ENCODE data around the gene MESD. TPM values are rescaled to one million over a fixed set of nuclear protein-coding genes. Genes with fewer than 3 reads are reported as not detected.

MESD gene
- total RNA-seq, 2 donors from 2014 or later = 28.0 to 33.9 TPM

Small RNA genes within 50 kb of the gene (microRNA-seq; reads per million reads assigned to microRNA genes)
- gene MIR4514 = not detected

Small RNA genes within 50 kb of the gene (small RNA-seq; reads per million reads assigned to genes)
- gene MIR4514 = 0 reads per million in 2 donors

Other genes with a start within 250 kb of the MESD start
- gene CEMIP, start 210.4 kb downstream of the MESD start, total RNA-seq = 10 to 100 TPM in 1 of 2 donors, 1 to 10 TPM in 1; 1.6 to 13.5 TPM
- gene TLNRD1, start 11.1 kb upstream of the MESD start, total RNA-seq = 10 to 100 TPM; 19.3 to 25.4 TPM
- 1 to 10 TPM in 1 of 2 donors, not detected in 1; 2.9 TPM for gene CFAP161, start 144.5 kb upstream of the MESD start, total RNA-seq
- 1 to 10 TPM; 2.7 to 9.9 TPM for gene IL16, start 207.1 kb upstream of the MESD start, total RNA-seq